HG03066 (cell line): ENCODE results near the gene LRRC73.
A peak's percentile ranks its signal among the peaks of the same experiment; 100 is the strongest.

Source experiments
- ATAC-seq: cut with Tn5 transposase; IDR thresholded peaks from one replicate; pipeline ENCODE4 v1.9.1; 2021; ENCODE audit warnings: low read depth; ENCODE audit not compliant: unreplicated experiment

Gene LRRC73

GRCh38 chr6:43493833-43494232, 16.3 kb downstream of the LRRC73 start:
- ATAC-seq: no peak

- ATAC-seq: no peak
These were observed 16.9 kb downstream of the LRRC73 start for GRCh38 chr6:43493230-43493629.

- no peak for ATAC-seq
These were observed 17.5 kb downstream of the LRRC73 start for GRCh38 chr6:43492673-43493072.

- ATAC-seq: no peak
These were observed 18.1 kb downstream of the LRRC73 start for GRCh38 chr6:43491750-43492661.

- no peak for ATAC-seq
These were observed 19.6 kb downstream of the LRRC73 start for GRCh38 chr6:43490523-43490939.

GRCh38 chr6:43489277-43490072, 20.7 kb downstream of the LRRC73 start:
- ATAC-seq: no peak

- no peak for ATAC-seq
These were observed 21.4 kb downstream of the LRRC73 start for GRCh38 chr6:43488667-43489276.

GRCh38 chr6:43481591-43482236, 28.4 kb downstream of the LRRC73 start:
- no peak for ATAC-seq

- no peak for ATAC-seq
These were observed 29.1 kb downstream of the LRRC73 start for GRCh38 chr6:43481075-43481474.

- ATAC-seq: no peak
These were observed 32.2 kb downstream of the LRRC73 start for GRCh38 chr6:43478008-43478372.

GRCh38 chr6:43477235-43478007, 32.7 kb downstream of the LRRC73 start, which contains the start of gene TJAP1:
Gene TJAP1 (plus strand): TSS chr6:43477570. CDS start chr6:43499002, 21,432 bp downstream.
- peak; percentile 96 for ATAC-seq

- no peak for ATAC-seq
These were observed 33.4 kb downstream of the LRRC73 start for GRCh38 chr6:43476746-43477145.

- ATAC-seq: no peak
These were observed 34.6 kb downstream of the LRRC73 start for GRCh38 chr6:43475516-43475915.

- no peak for ATAC-seq
These were observed 37.6 kb downstream of the LRRC73 start for GRCh38 chr6:43472515-43472914.

- no peak for ATAC-seq
These were observed 38.7 kb downstream of the LRRC73 start for GRCh38 chr6:43471399-43471798.

GRCh38 chr6:43469947-43470346, 40.2 kb downstream of the LRRC73 start:
- no peak for ATAC-seq

GRCh38 chr6:43468748-43469681, 41.1 kb downstream of the LRRC73 start:
- ATAC-seq: no peak

GRCh38 chr6:43468240-43468639, 41.9 kb downstream of the LRRC73 start:
- no peak for ATAC-seq

GRCh38 chr6:43467752-43468151, 42.4 kb downstream of the LRRC73 start:
- ATAC-seq: no peak
